Activated naive CD4-positive, alpha-beta T cell treated with anti-CD3 and anti-CD28 coated beads, Interleukin-2, amount 10 ng/mL, durations not matched to agents 7 days and 5 days (primary cell): ENCODE results near the gene PPCDC.

Source experiments
- CTCF ChIA-PET: fragments of 350-600 bp; sonication (Branson Sonifier 250); formaldehyde crosslinking; loops from one replicate; lab custom pipeline; 2021; ENCODE audit warnings: antibody characterized with exemption; lab: Charles Lee
- DNase-seq: peaks from one replicate; pipeline ENCODE4 v3.0.0-alpha.2; 2020
- H3K27ac Mint-ChIP-seq: one replicate; pipeline ENCODE4 v1.8.0; 2021; ENCODE audit warnings: mild to moderate bottlenecking, moderate library complexity, mixed read lengths
- H3K27me3 Mint-ChIP-seq: one replicate; pipeline ENCODE4 v1.8.0; 2021; ENCODE audit warnings: mild to moderate bottlenecking, mixed read lengths
- H3K36me3 Mint-ChIP-seq: one replicate; pipeline ENCODE4 v1.8.0; 2021; ENCODE audit warnings: mixed read lengths
- H3K4me1 Mint-ChIP-seq: one replicate; pipeline ENCODE4 v1.8.0; 2021; ENCODE audit warnings: mixed read lengths
- H3K4me3 Mint-ChIP-seq: one replicate; pipeline ENCODE4 v1.8.0; 2021; ENCODE audit warnings: mild to moderate bottlenecking, moderate library complexity, mixed read lengths
- H3K9me3 Mint-ChIP-seq: one replicate; pipeline ENCODE4 v1.8.0; 2021; ENCODE audit warnings: mixed read lengths

The PPCDC gene, protein sequence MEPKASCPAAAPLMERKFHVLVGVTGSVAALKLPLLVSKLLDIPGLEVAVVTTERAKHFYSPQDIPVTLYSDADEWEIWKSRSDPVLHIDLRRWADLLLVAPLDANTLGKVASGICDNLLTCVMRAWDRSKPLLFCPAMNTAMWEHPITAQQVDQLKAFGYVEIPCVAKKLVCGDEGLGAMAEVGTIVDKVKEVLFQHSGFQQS

DNA sequence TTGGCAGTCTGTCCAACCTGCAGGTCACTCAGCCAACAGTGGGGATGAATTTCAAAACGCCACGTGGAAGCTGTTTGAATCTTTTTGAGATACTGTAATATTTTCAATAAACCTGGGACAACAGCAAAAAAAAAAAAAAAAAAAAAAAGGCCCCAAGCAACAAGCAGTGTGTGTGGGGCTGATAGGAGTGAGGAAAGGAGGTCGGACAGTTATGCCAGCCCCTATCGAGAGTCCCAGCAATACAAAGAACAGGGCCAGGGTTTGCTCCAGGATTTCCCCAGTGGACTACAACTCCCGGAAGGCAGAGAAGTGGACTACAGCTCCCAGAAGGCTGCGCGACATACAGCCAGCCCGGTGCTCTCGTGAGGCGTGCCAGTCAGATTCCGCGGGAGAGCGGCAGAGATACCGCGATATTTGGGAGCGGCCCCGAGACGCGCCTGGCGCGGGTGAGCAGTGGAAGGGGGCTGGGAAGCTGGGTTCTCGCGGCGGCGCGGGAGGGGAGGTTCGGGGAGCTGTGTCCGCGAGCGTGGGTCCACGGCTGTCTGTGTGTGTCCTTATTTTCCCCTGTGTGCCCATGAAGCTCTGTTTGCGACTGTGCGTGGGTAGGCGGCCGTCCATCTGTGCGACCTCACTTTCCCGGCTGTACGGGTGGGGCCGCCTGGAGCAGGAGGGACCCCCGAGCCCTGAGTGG is at the start of gene PPCDC:
Gene PPCDC, plus strand, starts transcription at position 410 of the 691 bp plus-strand sequence. CDS start 4,729 bp downstream, outside the sequence.
- peak; percentile 97 for DNase-seq
- Mint-ChIP-seq H3K36me3 (peaks cover 15% of the 10 kb centered on the region), H3K27me3 (no peaks in the 10 kb centered on the region), H3K27ac (peak within 1 kb of the TSS; percentile 95), H3K9me3 (no peaks in the 10 kb centered on the region), H3K4me1 (peaks cover 25% of the 10 kb centered on the region), H3K4me3 (peak within 1 kb of the TSS; percentile 94)
- CTCF ChIA-PET = interaction anchor here (0.8 to 1.2 kb wide), 3 partner anchors 73 to 180 kb away, joined by 3 to 7 read pairs (median 5); partner anchors contain the start of gene C15orf39

DNA sequence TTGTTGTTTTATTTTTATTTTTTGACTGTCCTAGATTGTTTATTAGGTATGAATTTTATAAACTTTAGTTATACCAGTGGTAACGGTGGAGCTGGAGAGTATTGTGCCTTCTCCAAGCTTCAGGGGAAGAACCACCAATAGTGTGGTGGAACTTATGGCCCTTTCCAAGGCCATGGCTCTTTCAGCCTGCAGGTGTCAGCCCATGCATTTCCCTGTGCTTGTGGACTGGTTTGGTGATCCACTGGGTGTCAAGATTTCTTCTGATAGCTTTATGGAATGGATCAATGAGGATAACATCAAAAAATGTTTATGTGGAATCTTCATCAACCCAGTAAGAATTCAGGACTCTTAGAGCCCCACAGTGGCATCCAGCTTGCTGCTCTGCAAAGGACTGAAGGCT is 47.2 kb upstream of the PPCDC start:
- Mint-ChIP-seq H3K9me3 (no peaks in the 10 kb centered on the region), H3K36me3 (no peaks in the 10 kb centered on the region), H3K27ac (no peak overlapping the region), H3K27me3 (peaks cover 37% of the 10 kb centered on the region), H3K4me3 (no peak overlapping the region), H3K4me1 (peaks cover 8% of the 10 kb centered on the region)
- CTCF ChIA-PET = no interaction called here
- no peak for DNase-seq

DNA sequence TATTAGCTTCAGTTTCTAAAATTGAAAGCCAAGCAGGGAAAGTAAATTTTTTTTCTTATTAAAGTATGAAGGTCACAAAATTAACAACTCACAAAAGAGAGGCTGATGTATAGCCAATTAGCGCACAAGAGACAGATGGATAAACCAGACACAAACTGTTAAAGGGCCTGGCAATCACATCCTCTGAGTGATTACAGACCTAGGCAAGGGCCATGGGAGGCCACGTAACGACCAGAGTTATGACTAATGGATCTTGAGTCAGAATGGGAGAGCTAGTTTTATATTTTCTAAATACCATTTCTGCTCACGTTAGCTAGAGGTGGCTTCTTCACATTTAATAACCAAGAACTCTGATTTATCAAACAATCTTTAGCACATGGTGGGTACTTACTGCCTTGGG is 45.8 kb upstream of the PPCDC start:
- no peak for DNase-seq
- H3K4me1 Mint-ChIP-seq = peaks cover 8% of the 10 kb centered on the region
- no peak overlapping the region for H3K27ac Mint-ChIP-seq
- H3K27me3 Mint-ChIP-seq = peaks cover 37% of the 10 kb centered on the region
- no peaks in the 10 kb centered on the region for H3K36me3 Mint-ChIP-seq
- CTCF ChIA-PET = no interaction called here
- H3K4me3 Mint-ChIP-seq = no peak overlapping the region
- H3K9me3 Mint-ChIP-seq = no peaks in the 10 kb centered on the region

DNA sequence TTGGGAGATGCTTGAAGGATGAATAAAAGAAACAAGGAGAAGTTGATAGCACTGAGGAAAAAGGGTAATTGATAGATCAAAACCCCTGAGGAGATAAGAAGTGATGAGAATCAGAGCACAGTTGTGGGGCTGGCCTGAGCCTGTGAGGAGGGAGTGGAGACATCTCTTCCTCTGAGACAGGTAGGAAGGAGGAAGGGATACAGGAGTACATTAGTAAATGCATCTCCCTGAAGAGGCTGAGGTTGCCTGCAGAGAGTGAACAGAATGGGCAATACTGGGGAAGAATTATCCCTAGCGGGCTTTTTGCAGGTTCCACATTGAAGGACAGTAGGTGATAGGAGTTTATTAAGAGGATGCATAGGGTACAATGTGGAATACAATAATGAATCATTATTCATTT is 45.3 kb upstream of the PPCDC start:
- CTCF ChIA-PET = interaction anchor here (1.0 to 1.1 kb wide), 2 partner anchors 17 to 27 kb away, joined by 3 to 4 read pairs; no protein-coding TSS in a partner anchor
- Mint-ChIP-seq H3K4me1 (peaks cover 8% of the 10 kb centered on the region), H3K36me3 (no peaks in the 10 kb centered on the region), H3K27ac (no peak overlapping the region), H3K27me3 (peaks cover 32% of the 10 kb centered on the region), H3K4me3 (no peak overlapping the region), H3K9me3 (no peaks in the 10 kb centered on the region)
- no peak for DNase-seq

DNA sequence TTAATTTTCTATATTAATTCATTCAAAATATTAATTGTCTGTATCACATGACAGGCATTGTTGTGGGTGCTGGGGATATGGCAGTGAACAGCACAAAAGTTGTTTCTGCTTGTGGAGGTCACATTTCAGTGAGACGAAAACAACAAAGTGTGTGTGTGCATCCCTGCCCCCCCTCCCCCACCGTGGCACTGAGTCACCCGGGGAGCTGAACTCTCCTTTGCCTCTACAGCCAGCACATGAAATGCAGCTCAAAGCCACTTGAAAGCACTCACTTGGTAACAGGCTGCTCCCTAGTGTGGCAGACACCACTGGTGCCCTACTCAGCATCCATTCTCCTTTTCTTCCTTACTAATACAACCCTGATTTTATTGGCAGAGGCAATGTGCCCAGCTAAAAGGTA is 44.9 kb upstream of the PPCDC start:
- Mint-ChIP-seq H3K27me3 (peaks cover 31% of the 10 kb centered on the region), H3K4me3 (no peak overlapping the region), H3K9me3 (no peaks in the 10 kb centered on the region), H3K36me3 (no peaks in the 10 kb centered on the region), H3K27ac (no peak overlapping the region), H3K4me1 (peaks cover 8% of the 10 kb centered on the region)
- CTCF ChIA-PET = interaction anchor here (1.0 to 1.1 kb wide), 3 partner anchors 17 to 27 kb away, joined by 3 to 4 read pairs (median 3); no protein-coding TSS in a partner anchor
- peak; percentile 55 for DNase-seq

DNA sequence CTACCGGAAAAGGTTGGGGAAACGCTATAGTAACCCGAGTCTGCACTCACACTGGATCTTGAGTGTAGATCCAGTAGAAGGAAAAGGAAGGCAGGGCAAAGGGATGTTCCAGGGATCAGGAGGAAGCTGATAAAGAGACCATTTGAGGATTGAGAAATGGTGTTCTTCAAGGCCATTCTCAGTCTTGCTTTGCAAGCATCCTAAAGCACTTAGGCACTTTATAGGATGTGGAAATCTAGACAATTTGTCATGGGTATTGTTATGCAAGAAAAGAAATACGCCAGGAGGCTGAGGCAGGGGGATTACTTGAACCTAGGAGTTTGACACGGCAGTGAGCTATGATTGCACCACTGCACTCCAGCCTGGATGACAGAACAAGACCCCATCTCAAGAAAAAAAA is 41.2 kb upstream of the PPCDC start:
- H3K4me3 Mint-ChIP-seq = no peak overlapping the region
- H3K36me3 Mint-ChIP-seq = no peaks in the 10 kb centered on the region
- H3K9me3 Mint-ChIP-seq = no peaks in the 10 kb centered on the region
- H3K27ac Mint-ChIP-seq = no peak overlapping the region
- H3K4me1 Mint-ChIP-seq = peaks cover 14% of the 10 kb centered on the region
- CTCF ChIA-PET = no interaction called here
- no peak for DNase-seq
- H3K27me3 Mint-ChIP-seq = peaks cover 34% of the 10 kb centered on the region

DNA sequence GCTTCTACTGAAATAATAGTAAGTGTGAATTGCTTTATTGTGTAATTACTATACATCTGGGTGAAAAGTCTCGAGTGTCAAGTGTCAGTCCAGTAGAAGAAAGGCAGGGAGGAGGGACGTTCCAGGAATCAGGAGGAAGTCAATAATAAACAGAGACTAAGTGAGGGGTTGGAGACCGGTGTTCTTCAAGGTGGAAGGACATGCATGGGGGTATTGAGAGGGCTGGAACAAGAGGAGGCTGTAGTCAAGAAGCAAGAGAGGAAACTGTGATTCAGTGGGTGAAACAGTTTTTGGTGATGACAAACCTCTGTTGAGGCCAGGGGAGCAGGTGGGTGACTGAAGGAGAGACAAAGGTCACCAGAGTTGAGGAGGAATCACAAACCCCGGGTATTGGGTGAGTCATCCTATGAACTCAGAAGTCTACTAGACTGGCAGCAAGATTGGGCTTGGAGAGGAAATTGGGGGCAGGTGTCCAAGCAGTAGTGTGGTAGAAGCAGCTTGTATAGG is 39.6 kb upstream of the PPCDC start:
- Mint-ChIP-seq H3K27ac (no peak overlapping the region), H3K9me3 (no peaks in the 10 kb centered on the region), H3K27me3 (peaks cover 35% of the 10 kb centered on the region), H3K4me1 (peaks cover 6% of the 10 kb centered on the region), H3K4me3 (no peak overlapping the region), H3K36me3 (no peaks in the 10 kb centered on the region)
- CTCF ChIA-PET = no interaction called here
- peak; percentile 35 for DNase-seq

DNA sequence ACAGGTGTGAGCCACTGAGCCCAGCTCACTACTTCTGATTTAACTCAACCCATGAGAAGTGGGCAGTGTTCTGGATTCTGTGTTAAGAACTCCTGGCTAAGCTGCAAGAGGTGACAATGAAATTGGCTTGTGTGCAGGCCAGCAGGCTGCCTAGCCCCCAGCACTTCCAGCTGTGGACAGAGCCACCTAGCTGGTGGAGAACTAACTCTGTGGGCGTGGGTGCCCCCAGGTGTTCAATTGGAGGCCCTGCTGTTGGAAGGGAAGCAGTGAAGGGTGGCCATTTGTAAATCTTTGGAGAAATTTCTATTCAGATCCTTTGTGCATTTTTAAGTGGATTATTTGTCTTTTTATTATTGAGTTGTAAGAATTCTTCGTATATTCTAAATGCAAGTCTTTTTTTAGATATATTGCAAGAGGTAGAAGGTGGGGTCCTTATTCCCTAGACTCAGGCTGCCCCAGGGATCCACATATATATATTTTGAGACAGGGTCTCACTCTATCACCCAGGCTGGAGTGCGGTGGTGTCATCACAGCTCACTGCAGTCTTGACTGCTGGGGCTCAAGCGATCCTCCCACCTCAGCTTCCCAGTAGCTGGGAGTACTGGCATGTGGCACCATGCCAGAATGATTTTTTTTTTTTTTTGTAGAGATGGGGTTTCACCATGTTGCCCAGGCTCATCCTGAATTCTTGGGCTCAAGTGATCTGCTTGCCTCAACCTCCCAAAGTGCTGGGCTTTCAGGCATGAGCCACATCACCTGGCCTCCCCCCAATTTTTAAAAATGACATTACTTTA is 35.2 kb upstream of the PPCDC start:
- DNase-seq = peak; percentile 69
- no peaks in the 10 kb centered on the region for H3K36me3 Mint-ChIP-seq

DNA sequence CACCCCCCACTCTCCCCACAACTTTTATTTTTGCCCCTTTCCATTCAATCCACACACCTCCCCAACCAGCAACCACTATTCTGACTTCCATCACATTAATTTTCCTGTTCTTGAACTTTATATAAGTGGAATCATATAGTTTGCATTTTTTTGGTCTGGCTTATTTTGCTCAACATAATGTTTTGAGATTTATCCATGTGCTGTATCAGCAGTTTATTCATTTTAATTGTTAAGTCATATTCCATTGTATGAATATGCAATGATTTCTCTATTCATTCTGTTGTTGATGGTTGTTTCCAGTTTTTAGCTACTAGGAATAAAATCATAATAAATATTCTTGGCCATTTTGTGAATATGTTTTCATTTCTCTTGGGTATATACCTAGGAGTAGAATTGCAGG is 33.9 kb upstream of the PPCDC start:
- Mint-ChIP-seq H3K36me3 (no peaks in the 10 kb centered on the region), H3K4me1 (no peaks in the 10 kb centered on the region), H3K27ac (no peak overlapping the region), H3K27me3 (peaks cover 26% of the 10 kb centered on the region), H3K9me3 (no peaks in the 10 kb centered on the region), H3K4me3 (no peak overlapping the region)
- CTCF ChIA-PET = interaction anchor here (2.4 to 3.2 kb wide), 2 partner anchors 35 to 39 kb away, joined by 7 to 13 read pairs; no protein-coding TSS in a partner anchor
- DNase-seq = no peak

More for the DNA sequence above, 35.2 kb upstream of the PPCDC start:
- Mint-ChIP-seq H3K27ac (no peak overlapping the region), H3K9me3 (no peaks in the 10 kb centered on the region), H3K4me3 (no peak overlapping the region), H3K27me3 (peaks cover 25% of the 10 kb centered on the region), H3K4me1 (peaks cover 6% of the 10 kb centered on the region)
- CTCF ChIA-PET = interaction anchor here (0.9 to 3.2 kb wide), 11 partner anchors 12 to 219 kb away, joined by 3 to 13 read pairs (median 4); partner anchors contain the start of genes FAM219B and RPP25

DNA sequence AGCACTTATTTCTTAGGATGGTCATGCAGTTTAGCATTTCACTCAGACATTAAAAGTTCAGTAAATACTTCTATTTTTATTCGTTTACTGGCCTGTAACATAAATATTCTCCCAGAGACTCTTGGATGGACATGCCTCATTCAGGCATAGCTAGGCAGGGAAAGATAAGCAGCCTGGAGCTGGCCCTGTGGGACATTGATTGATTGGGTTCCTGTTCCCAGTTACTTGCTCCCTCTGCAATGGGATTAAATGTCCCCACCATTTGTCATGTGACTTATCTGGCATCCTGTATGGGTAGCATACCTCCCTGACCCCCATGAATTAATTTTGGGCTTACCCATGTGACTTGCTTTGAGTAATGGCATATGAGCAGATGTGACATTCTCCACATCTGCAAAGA is 30.8 kb upstream of the PPCDC start:
- Mint-ChIP-seq H3K9me3 (no peaks in the 10 kb centered on the region), H3K27ac (no peak overlapping the region), H3K4me3 (no peak overlapping the region), H3K4me1 (peaks cover 10% of the 10 kb centered on the region), H3K27me3 (peaks cover 41% of the 10 kb centered on the region), H3K36me3 (no peaks in the 10 kb centered on the region)
- no peak for DNase-seq
- CTCF ChIA-PET = no interaction called here

DNA sequence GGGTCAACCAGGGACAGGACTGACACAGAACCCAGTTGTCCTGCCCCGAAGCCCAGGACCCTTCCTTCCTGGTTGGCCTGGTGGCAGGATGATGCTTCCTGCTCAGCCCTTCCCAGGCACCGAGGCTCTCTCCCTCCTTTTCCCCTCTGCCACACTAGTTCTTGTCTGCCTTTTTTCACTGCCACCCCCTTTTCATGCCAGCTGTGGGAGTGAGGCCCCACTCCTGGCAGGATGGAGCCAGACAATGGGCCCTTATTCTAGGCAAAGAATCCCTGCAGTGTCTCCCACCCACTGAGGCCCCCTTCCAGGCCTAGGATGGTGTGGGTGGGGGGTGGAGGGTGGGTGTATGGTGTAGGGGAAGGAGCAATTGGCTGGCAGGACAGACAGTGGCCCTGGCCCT is 29.2 kb upstream of the PPCDC start:
- no peaks in the 10 kb centered on the region for H3K36me3 Mint-ChIP-seq
- H3K4me3 Mint-ChIP-seq = no peak overlapping the region
- H3K27ac Mint-ChIP-seq = no peak overlapping the region
- H3K9me3 Mint-ChIP-seq = no peaks in the 10 kb centered on the region
- CTCF ChIA-PET = interaction anchor here (1.0 to 1.9 kb wide), 2 partner anchors 21 to 223 kb away, joined by 3 to 4 read pairs; no protein-coding TSS in a partner anchor
- peaks cover 10% of the 10 kb centered on the region for H3K4me1 Mint-ChIP-seq
- no peak for DNase-seq
- H3K27me3 Mint-ChIP-seq = peaks cover 50% of the 10 kb centered on the region

DNA sequence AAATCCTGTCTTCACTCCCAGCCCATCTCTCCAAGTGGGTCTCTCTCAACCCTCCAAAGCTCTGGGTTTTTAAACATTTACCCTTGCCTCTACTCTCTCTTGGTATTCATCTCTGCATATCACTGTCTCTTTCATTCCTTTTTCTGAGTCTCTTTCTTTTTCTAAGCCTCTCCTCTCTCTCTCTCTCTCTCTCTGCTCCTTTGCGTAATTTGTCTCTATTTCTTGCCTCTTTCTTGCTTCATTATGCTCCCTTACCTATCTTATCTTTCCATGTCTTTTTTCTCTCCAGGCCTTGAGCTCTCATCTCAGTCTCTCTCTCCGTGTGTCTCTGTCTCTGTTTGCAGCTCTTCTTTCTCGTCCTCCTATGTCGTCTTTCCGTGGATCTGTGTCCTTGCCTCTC is 28.7 kb upstream of the PPCDC start:
- H3K27me3 Mint-ChIP-seq = peaks cover 50% of the 10 kb centered on the region
- peaks cover 10% of the 10 kb centered on the region for H3K4me1 Mint-ChIP-seq
- no peaks in the 10 kb centered on the region for H3K36me3 Mint-ChIP-seq
- H3K27ac Mint-ChIP-seq = no peak overlapping the region
- no peaks in the 10 kb centered on the region for H3K9me3 Mint-ChIP-seq
- no peak for DNase-seq
- CTCF ChIA-PET = interaction anchor here (0.8 to 1.9 kb wide), 4 partner anchors 21 to 224 kb away, joined by 3 to 4 read pairs (median 3); no protein-coding TSS in a partner anchor
- H3K4me3 Mint-ChIP-seq = no peak overlapping the region

DNA sequence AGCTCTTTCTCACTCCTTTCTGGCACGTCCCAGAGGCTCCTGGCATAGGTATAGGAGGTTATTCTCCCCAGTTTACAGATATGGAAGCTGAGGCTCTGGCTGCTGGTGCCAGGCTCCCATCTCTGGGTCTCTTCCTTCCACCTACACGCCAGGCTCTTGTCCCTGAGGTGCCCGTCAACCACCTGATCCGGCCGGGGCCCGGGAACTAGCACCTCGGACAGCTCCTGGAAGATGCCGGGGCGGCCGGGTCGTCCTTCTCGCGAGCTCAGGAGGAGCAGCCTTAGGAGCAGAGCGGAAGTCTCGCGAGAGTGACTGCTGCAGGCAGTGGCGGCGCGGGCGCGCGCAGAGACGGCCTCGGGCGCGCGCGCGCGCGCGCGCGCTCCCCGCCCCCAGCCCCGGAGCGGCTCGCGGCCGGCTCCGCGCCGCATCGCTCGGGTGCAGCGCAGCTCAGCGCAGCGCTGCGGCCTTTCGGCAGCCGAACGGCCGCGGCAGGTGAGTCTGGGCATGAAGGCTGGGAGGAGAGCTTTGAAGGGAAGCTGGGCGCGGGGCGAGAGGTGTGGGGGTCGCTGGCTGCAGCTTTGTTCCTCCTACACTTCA is 28.1 kb upstream of the PPCDC start, which contains the start of gene SCAMP5:
Gene SCAMP5, plus strand, starts transcription at position 382 of the 597 bp plus-strand sequence. CDS start 16,277 bp downstream, outside the sequence.
- Mint-ChIP-seq H3K27ac (peak within 1 kb of the TSS; percentile 3), H3K27me3 (peaks cover 50% of the 10 kb centered on the region), H3K36me3 (no peaks in the 10 kb centered on the region), H3K9me3 (no peaks in the 10 kb centered on the region), H3K4me1 (peaks cover 10% of the 10 kb centered on the region), H3K4me3 (peak within 1 kb of the TSS; percentile 62)
- peak; percentile 97 for DNase-seq
- CTCF ChIA-PET = interaction anchor here (0.7 to 1.9 kb wide), 5 partner anchors 20 to 224 kb away, joined by 3 to 4 read pairs (median 3); partner anchors contain the start of gene RPP25
